IPS-15b (cell line): ENCODE results near the gene NR2F2.

Source experiments
- H3K27me3 ChIP-seq: one replicate; pipeline ENCODE4 v1.6.1; 2013; ENCODE audit warnings: low read length; ENCODE audit not compliant: control insufficient read depth, insufficient read depth
- H3K36me3 ChIP-seq: one replicate; pipeline ENCODE4 v1.6.1; 2013; ENCODE audit warnings: low read length; ENCODE audit not compliant: control insufficient read depth, insufficient read depth
- H3K4me1 ChIP-seq: one replicate; pipeline ENCODE4 v1.6.1; 2013; ENCODE audit warnings: mild to moderate bottlenecking, low read length; ENCODE audit not compliant: control insufficient read depth, insufficient read depth
- H3K4me3 ChIP-seq: one replicate; pipeline ENCODE4 v1.5.1; 2013; ENCODE audit warnings: low read depth, low read length
- H3K9ac ChIP-seq: one replicate; pipeline ENCODE4 v1.6.1; 2013; ENCODE audit warnings: low read depth, mild to moderate bottlenecking, low read length
- H3K9me3 ChIP-seq: one replicate; pipeline ENCODE4 v1.6.1; 2013; ENCODE audit warnings: mild to moderate bottlenecking, low read length; ENCODE audit not compliant: control insufficient read depth, insufficient read depth

NR2F2 gene

DNA sequence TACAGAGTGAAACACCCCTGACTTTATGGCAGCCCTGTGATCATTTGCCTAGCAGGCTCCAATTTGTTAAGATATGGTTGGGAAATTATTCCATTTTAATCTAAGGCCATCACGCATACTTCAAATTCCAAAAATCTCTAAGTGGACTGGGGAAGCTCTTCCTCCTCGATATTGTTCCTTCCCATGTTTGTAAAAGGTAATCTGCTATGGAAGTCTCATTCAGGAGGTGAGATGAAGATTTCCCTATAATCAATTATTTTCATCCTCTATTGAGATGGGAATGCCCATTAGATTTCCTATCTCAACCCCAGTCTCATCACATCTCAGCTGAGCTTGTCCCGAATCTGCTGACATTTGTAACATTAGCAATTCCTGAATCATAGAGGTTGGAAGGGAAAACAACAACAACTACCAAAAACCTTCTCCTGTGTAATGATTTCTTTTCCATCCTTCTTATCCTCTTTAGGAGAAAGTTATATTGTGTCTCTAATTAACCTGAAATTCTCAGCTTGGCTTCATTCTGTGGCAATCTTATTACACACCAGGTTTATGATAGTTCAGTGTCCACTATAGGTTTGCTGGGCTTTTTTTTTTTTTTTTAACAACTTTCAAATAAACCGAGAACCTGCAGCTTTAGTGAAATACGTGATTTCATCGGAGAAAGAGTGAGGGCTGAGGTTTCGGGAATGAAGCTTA is 2.2 kb upstream of the NR2F2 start:
- Histone ChIP-seq H3K4me3 (no peak overlapping the region), H3K9me3 (no peaks in the 10 kb centered on the region), H3K9ac (no peak overlapping the region), H3K27me3 (peaks cover 91% of the 10 kb centered on the region), H3K4me1 (peaks cover 19% of the 10 kb centered on the region), H3K36me3 (no peaks in the 10 kb centered on the region)

- H3K27me3 ChIP-seq, result peaks cover 91% of the 10 kb centered on the region
- H3K9ac ChIP-seq, result no peak overlapping the region
- H3K36me3 ChIP-seq, result no peaks in the 10 kb centered on the region
- no peak overlapping the region for H3K4me3 ChIP-seq
- peaks cover 19% of the 10 kb centered on the region for H3K4me1 ChIP-seq
- no peaks in the 10 kb centered on the region for H3K9me3 ChIP-seq
These were observed 1.7 kb upstream of the NR2F2 start for GRCh38 chr15:96328877-96329195.

DNA sequence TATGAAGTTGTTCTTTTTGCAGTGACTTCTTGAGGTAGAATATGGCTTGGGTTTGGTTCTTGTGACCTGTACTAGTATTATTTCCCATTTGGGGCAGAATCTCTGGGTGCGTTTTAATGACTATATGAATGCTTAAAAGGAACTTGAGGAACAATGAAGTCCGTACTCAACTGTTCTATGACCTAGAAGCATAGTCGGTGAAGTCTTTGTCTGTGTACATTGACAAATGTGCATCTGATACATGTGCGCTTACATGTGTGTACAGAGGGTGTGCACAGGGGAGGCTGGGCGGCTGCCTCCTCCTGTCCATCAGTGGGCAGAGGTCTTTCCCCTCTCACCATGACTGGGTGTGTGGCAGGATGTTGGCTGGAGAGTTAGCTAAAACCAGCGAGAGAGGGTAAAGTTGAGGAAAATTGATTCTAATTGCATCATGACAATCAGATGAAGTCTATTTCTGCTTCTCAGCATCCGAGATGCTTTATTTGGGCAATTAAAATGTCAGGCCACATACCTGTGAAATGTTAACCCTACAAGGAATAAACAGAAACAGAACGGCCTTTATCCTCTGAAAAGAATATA is 1.0 kb upstream of the NR2F2 start:
- Histone ChIP-seq H3K27me3 (peaks cover 91% of the 10 kb centered on the region), H3K9ac (no peak overlapping the region), H3K4me1 (peaks cover 19% of the 10 kb centered on the region), H3K36me3 (no peaks in the 10 kb centered on the region), H3K4me3 (peak overlapping the region; percentile 47), H3K9me3 (no peaks in the 10 kb centered on the region)

- H3K9ac ChIP-seq, result no peak overlapping the region
- peak overlapping the region; percentile 47 for H3K4me3 ChIP-seq
- no peaks in the 10 kb centered on the region for H3K36me3 ChIP-seq
- H3K9me3 ChIP-seq, result no peaks in the 10 kb centered on the region
- peaks cover 22% of the 10 kb centered on the region for H3K4me1 ChIP-seq
- peaks cover 91% of the 10 kb centered on the region for H3K27me3 ChIP-seq
These were observed 443 bp upstream of the NR2F2 start for GRCh38 chr15:96330064-96330449.

DNA sequence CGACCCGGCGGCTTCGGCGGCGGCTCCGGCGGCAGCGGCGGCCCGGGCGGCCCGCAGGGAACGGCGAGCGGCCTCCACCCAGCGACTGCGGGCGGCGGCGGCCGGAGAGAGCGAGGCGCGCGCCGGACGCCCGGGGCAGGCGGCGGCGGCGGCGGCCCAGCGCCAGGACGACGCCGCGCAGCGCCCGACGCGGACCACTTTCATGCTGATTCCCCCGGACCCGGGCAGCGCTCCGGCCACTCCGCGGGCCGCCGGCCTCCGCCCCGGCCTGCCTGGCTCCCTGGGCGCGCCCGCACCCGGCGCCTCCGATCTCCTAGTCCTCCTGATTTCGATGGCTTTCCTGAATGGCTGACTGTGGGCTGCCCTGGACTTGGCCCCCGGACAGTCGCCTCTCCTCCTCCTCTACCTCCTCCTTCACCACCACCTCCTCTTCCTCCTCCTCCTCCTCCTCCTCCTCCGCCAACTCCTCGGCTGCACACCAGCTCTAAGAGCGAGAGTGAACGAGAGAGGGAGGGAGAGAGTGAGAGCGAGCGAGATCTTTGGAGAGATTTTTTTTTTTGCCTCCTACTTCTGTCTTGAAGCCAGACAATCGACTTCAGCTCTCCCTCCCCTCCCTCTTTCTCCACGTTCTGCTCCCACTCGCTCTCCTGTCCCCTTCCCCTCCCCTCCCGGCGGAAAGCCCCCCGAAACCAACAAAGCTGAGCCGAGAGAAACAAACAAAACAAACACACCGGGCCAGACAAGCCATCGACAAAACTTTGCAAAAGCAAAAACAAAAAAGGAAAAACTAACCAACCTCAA is 844 bp downstream of the NR2F2 start:
- H3K27me3 ChIP-seq, result peaks cover 91% of the 10 kb centered on the region
- H3K4me3 ChIP-seq, result peak overlapping the region; percentile 31
- H3K4me1 ChIP-seq, result peaks cover 23% of the 10 kb centered on the region

GRCh38 chr15:96331945-96332636 is 1.6 kb downstream of the NR2F2 start:
- Histone ChIP-seq H3K36me3 (no peaks in the 10 kb centered on the region), H3K9ac (no peak overlapping the region), H3K9me3 (no peaks in the 10 kb centered on the region), H3K4me3 (peak overlapping the region; percentile 4), H3K27me3 (peaks cover 91% of the 10 kb centered on the region), H3K4me1 (peaks cover 29% of the 10 kb centered on the region)

More for the DNA sequence above, 844 bp downstream of the NR2F2 start:
- no peak overlapping the region for H3K9ac ChIP-seq
- H3K9me3 ChIP-seq, result no peaks in the 10 kb centered on the region
- H3K36me3 ChIP-seq, result no peaks in the 10 kb centered on the region

- no peaks in the 10 kb centered on the region for H3K9me3 ChIP-seq
- peak overlapping the region; percentile 41 for H3K4me3 ChIP-seq
- H3K27me3 ChIP-seq, result peaks cover 92% of the 10 kb centered on the region
- no peaks in the 10 kb centered on the region for H3K36me3 ChIP-seq
- H3K9ac ChIP-seq, result no peak overlapping the region
- H3K4me1 ChIP-seq, result peaks cover 30% of the 10 kb centered on the region
These were observed 2.2 kb downstream of the NR2F2 start for GRCh38 chr15:96332637-96333121.

DNA sequence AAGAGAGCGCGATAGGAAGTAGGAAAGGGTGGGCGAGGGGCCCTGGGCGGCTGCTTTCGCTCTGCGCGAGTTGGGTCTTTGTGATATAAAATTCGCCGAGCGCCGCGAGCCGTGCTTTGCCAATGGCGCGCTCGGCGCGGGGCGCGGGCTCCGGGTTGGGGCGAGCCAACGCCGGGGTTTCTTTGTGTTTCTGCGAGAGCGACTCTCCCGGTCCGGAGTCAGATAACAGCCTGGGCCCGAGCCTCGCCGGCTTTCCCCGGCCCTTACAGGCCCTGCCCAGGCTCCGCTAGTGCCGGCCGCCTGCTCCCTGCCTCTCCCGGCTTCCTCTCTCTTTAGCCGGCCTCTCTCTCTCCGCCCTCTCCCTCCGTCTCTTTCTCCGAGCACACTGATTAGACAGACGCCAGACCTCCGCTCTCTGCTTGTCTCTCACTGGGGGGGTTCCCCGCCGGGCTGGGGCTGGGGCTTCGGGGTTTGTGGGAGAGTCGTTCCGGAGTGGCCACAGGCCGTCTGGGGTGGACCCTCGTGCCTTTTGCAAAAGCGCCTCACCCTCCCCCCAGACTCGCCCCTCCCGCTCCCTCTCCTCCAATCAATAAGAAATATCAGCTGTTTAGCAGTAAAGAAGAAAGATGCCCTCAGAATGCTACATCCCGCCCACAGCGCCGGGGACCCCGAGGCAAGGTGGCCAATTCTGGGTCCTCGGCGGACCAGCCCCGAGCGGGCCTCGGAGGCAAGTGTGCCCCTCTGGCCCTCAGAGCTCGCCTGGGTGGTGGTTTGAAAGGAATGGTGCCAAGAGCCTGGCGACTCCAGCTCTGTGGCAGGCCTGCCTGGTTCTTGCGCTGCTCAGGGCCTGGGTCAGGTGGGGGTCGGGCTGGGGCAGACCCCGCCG is 2.9 kb downstream of the NR2F2 start:
- H3K9ac ChIP-seq, result no peak overlapping the region
- H3K4me1 ChIP-seq, result peaks cover 31% of the 10 kb centered on the region
- no peaks in the 10 kb centered on the region for H3K36me3 ChIP-seq
- H3K27me3 ChIP-seq, result peaks cover 90% of the 10 kb centered on the region
- no peaks in the 10 kb centered on the region for H3K9me3 ChIP-seq
- peak overlapping the region; percentile 41 for H3K4me3 ChIP-seq

- Histone ChIP-seq H3K4me3 (peak overlapping the region; percentile 41), H3K36me3 (no peaks in the 10 kb centered on the region), H3K4me1 (peaks cover 37% of the 10 kb centered on the region), H3K9ac (no peak overlapping the region), H3K27me3 (peaks cover 86% of the 10 kb centered on the region), H3K9me3 (no peaks in the 10 kb centered on the region)
These were observed 3.7 kb downstream of the NR2F2 start for GRCh38 chr15:96334017-96334704.

DNA sequence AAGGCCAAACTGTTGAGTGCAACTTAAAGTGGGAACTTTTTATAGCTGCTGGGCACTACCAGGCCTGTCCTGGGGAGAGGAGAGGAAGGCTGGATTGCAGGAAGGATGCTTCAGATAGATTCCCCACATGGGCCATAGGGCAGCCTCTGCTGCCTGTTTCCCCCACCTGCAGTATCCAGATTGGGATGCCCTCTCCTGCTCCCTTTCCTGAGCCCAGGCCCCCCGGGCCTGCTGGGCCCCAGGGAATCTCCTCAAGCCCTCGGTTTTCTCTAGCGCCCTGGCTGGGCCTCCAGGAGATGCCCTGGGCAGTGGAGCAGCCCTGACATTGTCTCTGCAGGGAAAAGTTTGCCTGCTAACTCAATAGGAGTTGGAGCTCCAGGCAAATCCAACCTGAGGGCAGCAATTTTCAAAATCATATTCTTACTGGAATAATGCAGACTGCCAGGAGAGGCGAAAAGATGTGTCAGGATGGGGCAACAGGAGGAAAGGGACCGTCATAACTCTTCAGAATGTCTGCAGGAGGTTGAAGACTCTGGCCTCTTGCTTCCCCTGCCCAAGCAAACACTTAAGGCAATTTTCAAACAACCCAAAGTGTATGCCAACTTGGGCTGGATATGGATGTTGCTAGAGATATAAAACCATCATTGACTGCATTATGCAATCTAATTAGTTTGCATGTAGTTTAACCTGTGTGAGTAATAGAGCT is 4.4 kb downstream of the NR2F2 start:
- Histone ChIP-seq H3K9ac (no peak overlapping the region), H3K36me3 (no peaks in the 10 kb centered on the region), H3K4me3 (peak overlapping the region; percentile 41), H3K27me3 (peaks cover 86% of the 10 kb centered on the region), H3K4me1 (peaks cover 37% of the 10 kb centered on the region), H3K9me3 (no peaks in the 10 kb centered on the region)
